ENCODE measurements around the gene PTK6. TPM values are rescaled to one million over a fixed set of nuclear protein-coding genes. Genes with fewer than 3 reads are reported as not detected.
"Not testable (repeated sequence)": the region's sequence is repeated elsewhere in the genome, so short reads cannot be mapped to it uniquely, and the experiment has no call there.

The PTK6 gene
- polyA plus RNA-seq, 2 of the 4 experiments (the other 2 are of a cell fraction) = 1.2 to 2.0 TPM

GRCh38 chr20:63572071-63572787 lies 35.1 kb upstream of the PTK6 start:
- ChIA-PET POLR2A (interaction anchor here (0.6 kb wide), 1 partner anchor 263 kb away, joined by 5 read pairs; no protein-coding TSS in a partner anchor), CTCF (interaction anchor here (0.8 to 2.0 kb wide), 3 partner anchors 9 to 402 kb away, joined by 3 to 5 read pairs (median 3); partner anchors contain the start of gene PTK6)
- no peak for TF ChIP-seq TFCP2L1 (CRISPR knock-in tag; IDR thresholded peaks at IDR 0.05)
- TF ChIP-seq ZFP36 (IDR thresholded peaks at IDR 0.05; ENCODE audit: borderline replicate concordance, partially characterized antibody) = no peak
- TF ChIP-seq FOXS1 (CRISPR knock-in tag; IDR thresholded peaks at IDR 0.05) = no peak
- TF ChIP-seq EHF (CRISPR knock-in tag; IDR thresholded peaks at IDR 0.05) = no peak
- TF ChIP-seq USF2 (IDR thresholded peaks at IDR 0.05) = no peak
- no peak for TF ChIP-seq KDM5A (IDR thresholded peaks at IDR 0.05)
- H3K27ac ChIP-seq = no peak overlapping the region
- no peak overlapping the region for H3K4me3 ChIP-seq
- no peak overlapping the region for H3K4me2 ChIP-seq
- DNase-seq (ENCODE audit: low read depth in 1 of 2, low spot score in 1 of 2) = no peak
- H3K9me3 ChIP-seq = no peaks in the 10 kb centered on the region
- 85% methylated on average over 24 of the region's 48 CpGs for WGBS (ENCODE audit: missing lambda C conversion rate)
- no peak for ATAC-seq
- no peak for FAIRE-seq
- peaks cover 20% of the 10 kb centered on the region; the same call in 2 of the 3 replicates for H3K4me1 ChIP-seq

GRCh38 chr20:63571087-63571478 lies 33.9 kb upstream of the PTK6 start:
- H3K4me3 ChIP-seq; ATAC-seq; FAIRE-seq; H3K4me2 ChIP-seq; DNase-seq (ENCODE audit: low read depth in 1 of 2, low spot score in 1 of 2); H3K9me3 ChIP-seq; POLR2A ChIA-PET; H3K27ac ChIP-seq: not testable (repeated sequence)
- CTCF ChIA-PET = interaction anchor here (1.0 kb wide), 1 partner anchor 33 kb away, joined by 4 read pairs; no protein-coding TSS in a partner anchor
- WGBS (ENCODE audit: missing lambda C conversion rate) = 38% methylated on average over 2 of the region's 11 CpGs
- H3K4me1 ChIP-seq = peaks cover 20% of the 10 kb centered on the region; the same call in 2 of the 3 replicates

GRCh38 chr20:63570281-63571086 lies 33.3 kb upstream of the PTK6 start:
- no peak for ATAC-seq
- FAIRE-seq = no peak
- no peak overlapping the region for H3K27ac ChIP-seq
- no peaks in the 10 kb centered on the region for H3K9me3 ChIP-seq
- no peak for DNase-seq (ENCODE audit: low read depth in 1 of 2, low spot score in 1 of 2)
- no peak overlapping the region for H3K4me3 ChIP-seq
- TF ChIP-seq RNF2 (IDR thresholded peaks at IDR 0.05; ENCODE audit: borderline replicate concordance, low read depth) = no peak
- no peak for TF ChIP-seq HOXB13 (CRISPR knock-in tag; IDR thresholded peaks at IDR 0.05; ENCODE audit: low read depth)
- TF ChIP-seq GATA3 (IDR thresholded peaks at IDR 0.05; ENCODE audit: borderline replicate concordance) = no peak
- no peak for TF ChIP-seq KDM1A (IDR thresholded peaks at IDR 0.05; ENCODE audit: low read depth)
- no peak for TF ChIP-seq CBX2 (IDR thresholded peaks at IDR 0.05; ENCODE audit: borderline replicate concordance, low read depth)
- no peak for TF ChIP-seq RCOR1 (IDR thresholded peaks at IDR 0.05; ENCODE audit: low read depth, low read length)
- no peak for TF ChIP-seq MAX (IDR thresholded peaks at IDR 0.05)
- no peak for TF ChIP-seq ATOH8 (CRISPR knock-in tag; IDR thresholded peaks at IDR 0.05; ENCODE audit: low read depth)
- TF ChIP-seq KDM5A (IDR thresholded peaks at IDR 0.05) = no peak
- WGBS (ENCODE audit: missing lambda C conversion rate) = 93% methylated on average over 14 of the region's 28 CpGs
- H3K4me2 ChIP-seq = no peak overlapping the region
- ChIA-PET POLR2A (no interaction called here), CTCF (interaction anchor here (1.0 kb wide), 1 partner anchor 32 kb away, joined by 4 read pairs; no protein-coding TSS in a partner anchor)
- H3K4me1 ChIP-seq = peaks cover 18% of the 10 kb centered on the region; the same call in 2 of the 3 replicates

All from A549 (cell line).